H1 (cell line): ENCODE data around the gene PARD3. TPM values are rescaled to one million over a fixed set of nuclear protein-coding genes. Genes with fewer than 3 reads are reported as not detected.

Source experiments
- CTCF ChIA-PET: fragments of 300-600 bp; sonication (Branson Sonifier 250); formaldehyde crosslinking; loops from one replicate; lab custom pipeline; 2021; ENCODE audit not compliant: partially characterized antibody; lab: Charles Lee
- POLR2A ChIA-PET: fragments of 300-600 bp; sonication (Branson Sonifier 250); formaldehyde crosslinking; loops from one replicate; lab custom pipeline; 2021; ENCODE audit warnings: inconsistent platforms; ENCODE audit not compliant: partially characterized antibody; lab: Charles Lee
- DNase-seq, 2 experiments: peaks; one replicate each; pipeline versions ENCODE4 v3.0.0 to v3.0.0-alpha.2; 2010 to 2022; ENCODE audit warnings: low spot score in 2 of 2, low read depth in 1 of 2, mixed read lengths in 1 of 2
- FAIRE-seq: peaks from 2 replicates; lab custom pipeline; 2011; peaks lifted over from hg19 to GRCh38; lab: Jason Lieb, UNC
- H2AFZ ChIP-seq: 2 replicates; pipeline ENCODE4 v1.8.1; 2012; ENCODE audit warnings: low read length, inconsistent platforms
- H2AK5ac ChIP-seq: 2 replicates; pipeline ENCODE4 v1.6.1; 2013; ENCODE audit warnings: low read depth, low read length
- H2BK120ac ChIP-seq: replicated peaks from 2 replicates; pipeline ENCODE3; 2013; ENCODE audit warnings: low read depth, low read length, inconsistent platforms
- H2BK12ac ChIP-seq: 2 replicates; pipeline ENCODE4 v1.6.1; 2013; ENCODE audit warnings: low read depth, low read length
- H2BK15ac ChIP-seq: 2 replicates; pipeline ENCODE4 v1.6.1; 2013; ENCODE audit warnings: low read length
- H2BK20ac ChIP-seq: 2 replicates; pipeline ENCODE4 v1.6.1; 2013; ENCODE audit warnings: low read length
- H2BK5ac ChIP-seq: 2 replicates; pipeline ENCODE4 v1.6.1; 2013; ENCODE audit warnings: low read depth, low read length
- H3K14ac ChIP-seq: 2 replicates; pipeline ENCODE4 v1.6.1; 2013; ENCODE audit warnings: inconsistent platforms; ENCODE audit not compliant: insufficient read length
- H3K18ac ChIP-seq: 2 replicates; pipeline ENCODE4 v1.6.1; 2013; ENCODE audit warnings: low read length; ENCODE audit errors: extremely low read depth
- H3K23ac ChIP-seq: 2 replicates; pipeline ENCODE4 v1.6.1; 2013; ENCODE audit warnings: inconsistent platforms; ENCODE audit not compliant: insufficient read length
- H3K23me2 ChIP-seq: 2 replicates; pipeline ENCODE4 v1.6.1; 2013; ENCODE audit warnings: low read depth, low read length
- H3K27ac ChIP-seq: 2 replicates; pipeline ENCODE4 v1.6.1; 2011; ENCODE audit warnings: low read depth, low read length, inconsistent platforms
- H3K27me3 ChIP-seq, 4 experiments: replicated peaks in 1 of 4; 1 replicate in 1 of 4; 2 replicates in 3 of 4; pipeline versions ENCODE4 v1.6.1 to v1.8.1; 2011 to 2013; ENCODE audit warnings: low read length in 3 of 4, mild to moderate bottlenecking in 3 of 4, inconsistent platforms in 2 of 4, mixed read lengths in 2 of 4, moderate library complexity in 1 of 4; ENCODE audit not compliant: control insufficient read depth in 3 of 4, insufficient read depth in 3 of 4; ENCODE audit errors: extremely low read depth in 1 of 4
- H3K36me3 ChIP-seq, 4 experiments: 2 replicates each; pipeline versions ENCODE4 v1.6.1 to v1.8.1; 2011 to 2013; ENCODE audit warnings: mild to moderate bottlenecking in 4 of 4, low read length in 3 of 4, moderate library complexity in 2 of 4, control low read depth in 1 of 4, inconsistent platforms in 1 of 4; ENCODE audit not compliant: insufficient read depth in 4 of 4, control insufficient read depth in 2 of 4
- H3K4ac ChIP-seq: replicated peaks from 2 replicates; pipeline ENCODE3; 2013; ENCODE audit warnings: low read length, low read depth, mixed read lengths, inconsistent platforms; ENCODE audit not compliant: insufficient read length
- H3K4me1 ChIP-seq, 4 experiments: replicated peaks in 1 of 4; 1 replicate in 1 of 4; 2 replicates in 3 of 4; pipeline versions ENCODE4 v1.6.1 to v1.8.1; 2011 to 2013; ENCODE audit warnings: low read length in 3 of 4, inconsistent platforms in 2 of 4, mixed read lengths in 1 of 4; ENCODE audit not compliant: insufficient read depth in 4 of 4, control insufficient read depth in 3 of 4
- H3K4me2 ChIP-seq, 2 experiments: 2 replicates each; pipeline versions ENCODE4 v1.6.1 to v1.8.1; 2011 to 2013; ENCODE audit warnings: low read depth in 2 of 2, low read length in 2 of 2, control low read depth in 1 of 2, inconsistent platforms in 1 of 2, mild to moderate bottlenecking in 1 of 2; ENCODE audit not compliant: insufficient read depth in 1 of 2
- H3K4me3 ChIP-seq, 4 experiments: fragments of 200-600, 300-600 bp in 1 of 4; sonication (generic), shearing (Covaris generic), sonication (Bioruptor Twin) in 1 of 4; 2 replicates each; pipeline versions ENCODE4 v1.5.1 to v1.8.1; 2011 to 2016; ENCODE audit warnings: low read length in 4 of 4, low read depth in 3 of 4, control low read depth in 2 of 4, inconsistent platforms in 2 of 4, mild to moderate bottlenecking in 2 of 4, mixed read lengths in 1 of 4, moderate library complexity in 1 of 4; ENCODE audit not compliant: insufficient read depth in 2 of 4; ENCODE audit errors: extremely low read depth in 1 of 4
- H3K56ac ChIP-seq: replicated peaks from 2 replicates; pipeline ENCODE3; 2013; ENCODE audit warnings: low read depth, mild to moderate bottlenecking, mixed read lengths, low read length, inconsistent platforms; ENCODE audit not compliant: insufficient read length
- H3K79me1 ChIP-seq: 2 replicates; pipeline ENCODE4 v1.6.1; 2013; ENCODE audit warnings: low read depth, low read length, control low read depth
- H3K79me2 ChIP-seq, 2 experiments: 2 replicates each; pipeline versions ENCODE4 v1.6.1 to v1.8.1; 2012 to 2013; ENCODE audit warnings: low read length in 2 of 2, mild to moderate bottlenecking in 2 of 2, inconsistent platforms in 1 of 2; ENCODE audit not compliant: insufficient read depth in 2 of 2, control insufficient read depth in 1 of 2
- H3K9ac ChIP-seq, 4 experiments: replicated peaks in 1 of 4; 1 replicate in 1 of 4; 2 replicates in 3 of 4; pipeline versions ENCODE4 v1.6.1 to v1.8.1; 2011 to 2013; ENCODE audit warnings: low read depth in 3 of 4, low read length in 3 of 4, control low read depth in 2 of 4, mild to moderate bottlenecking in 2 of 4, moderate library complexity in 2 of 4, inconsistent platforms in 1 of 4; ENCODE audit errors: extremely low read depth in 1 of 4
- H3K9me3 ChIP-seq, 2 experiments: 2 replicates each; pipeline versions ENCODE4 v1.6.1 to v1.8.1; 2012 to 2013; ENCODE audit warnings: mild to moderate bottlenecking in 2 of 2, moderate library complexity in 2 of 2, control low read depth in 1 of 2, inconsistent platforms in 1 of 2, low read depth in 1 of 2, low read length in 1 of 2, mixed read lengths in 1 of 2; ENCODE audit not compliant: insufficient read depth in 2 of 2
- H4K20me1 ChIP-seq, 2 experiments: replicated peaks in 1 of 2; 2 replicates each; pipeline versions ENCODE3 to v1.8.1; 2011 to 2013; ENCODE audit warnings: inconsistent platforms in 2 of 2, low read length in 2 of 2, mild to moderate bottlenecking in 1 of 2; ENCODE audit not compliant: insufficient read depth in 2 of 2, control insufficient read depth in 1 of 2
- H4K5ac ChIP-seq: 2 replicates; pipeline ENCODE4 v1.6.1; 2013; ENCODE audit warnings: low read length, low read depth, mixed read lengths, inconsistent platforms; ENCODE audit not compliant: insufficient read length
- H4K8ac ChIP-seq: 2 replicates; pipeline ENCODE4 v1.8.0; 2013; ENCODE audit warnings: mild to moderate bottlenecking, moderate library complexity, low read length, inconsistent platforms; ENCODE audit not compliant: insufficient read depth; ENCODE audit errors: extremely low read depth
- H4K91ac ChIP-seq: replicated peaks from 2 replicates; pipeline ENCODE3; 2013; ENCODE audit warnings: low read length, mixed read lengths, inconsistent platforms; ENCODE audit not compliant: insufficient read length
- BCL11A ChIP-seq, 2 experiments: IDR thresholded peaks; one replicate each; pipeline ENCODE4 v1.6.1; 2011; ENCODE audit warnings: low read depth in 2 of 2, low read length in 2 of 2, mild to moderate bottlenecking in 2 of 2
- CBX8 ChIP-seq: fragments of 300-800, 300-1000 bp; sonication (generic); IDR thresholded peaks from 2 replicates; pipeline ENCODE4 v1.7.1; 2016; ENCODE audit warnings: low read depth, low read length, borderline replicate concordance
- CHD2 ChIP-seq: IDR thresholded peaks from 2 replicates; pipeline ENCODE4 v1.6.1; 2012; ENCODE audit warnings: low read length, improper control_type of control experiment
- FOSL1 ChIP-seq: IDR thresholded peaks from 2 replicates; pipeline ENCODE4 v1.6.1; 2011; ENCODE audit warnings: mild to moderate bottlenecking, low read depth, low read length, moderate library complexity; ENCODE audit not compliant: insufficient read depth
- GABPA ChIP-seq: IDR thresholded peaks from 2 replicates; pipeline ENCODE4 v1.6.1; 2011; ENCODE audit warnings: mild to moderate bottlenecking, low read length, moderate library complexity, borderline replicate concordance; ENCODE audit not compliant: insufficient read depth
- NRF1 ChIP-seq: IDR thresholded peaks from 2 replicates; pipeline ENCODE4 v1.6.1; 2011; ENCODE audit warnings: mild to moderate bottlenecking, low read depth, low read length, improper control_type of control experiment
- RFX5 ChIP-seq: IDR thresholded peaks from 2 replicates; pipeline ENCODE4 v1.6.1; 2011; ENCODE audit warnings: low read depth, low read length, improper control_type of control experiment, borderline replicate concordance
- SP1 ChIP-seq: IDR thresholded peaks from 2 replicates; pipeline ENCODE4 v1.6.1; 2011; ENCODE audit warnings: low read depth, low read length
- SRF ChIP-seq: IDR thresholded peaks from 2 replicates; pipeline ENCODE4 v1.6.1; 2011; ENCODE audit warnings: mild to moderate bottlenecking, low read depth, low read length, moderate library complexity
- TAF1 ChIP-seq: IDR thresholded peaks from 2 replicates; pipeline ENCODE4 v1.6.1; 2011; ENCODE audit warnings: mild to moderate bottlenecking, low read depth, low read length
- TEAD4 ChIP-seq: IDR thresholded peaks from 2 replicates; pipeline ENCODE4 v1.6.1; 2012; ENCODE audit warnings: low read depth, low read length, inconsistent platforms, mixed read lengths
- WGBS, 2 experiments: shearing (Covaris generic) in 1 of 2; methylation state at CpG; one replicate each; pipeline versions ENCODE4 v1.1.6 to v1.1.7; 2013 to 2015; ENCODE audit warnings: low lambda C conversion rate in 2 of 2, mixed read lengths in 2 of 2, inconsistent platforms in 1 of 2, low coverage in 1 of 2, missing lambda C conversion rate in 1 of 2; ENCODE audit not compliant: insufficient replicate concordance in 2 of 2, insufficient coverage in 1 of 2, insufficient read length in 1 of 2; ENCODE audit errors: extremely low coverage in 1 of 2, missing lambda C conversion rate in 1 of 2; 5-methylcytosine and 5-hydroxymethylcytosine counted together
- polyA plus RNA-seq, 7 experiments: library from polyadenylated mRNA; depleted of rRNA in 3 of 7; stranded (reverse) in 5 of 7; unstranded in 2 of 7; fragments of >200 nt in 5 of 7; fragments of 200-250 nt in 2 of 7; gene quantifications; 1 replicate in 5 of 7; 2 replicates in 1 of 7; 4 replicates in 1 of 7; pipeline versions ENCODE4 v1.2.1 to v1.2.3, GENCODE V29; 2011 to 2013; ENCODE audit warnings: missing spikeins in 2 of 7, mixed read lengths in 2 of 7
- total RNA-seq: library from RNA; stranded (reverse); fragmentation: NEBNext Ultra II Directional; extraction: Animal tissue kit (Norgen Biotek cat#: 25700); gene quantifications from 2 replicates; pipeline ENCODE4 v1.2.1, GENCODE V29; 2021
- TF ChIP-seq, protein P1 (sequence below): IDR thresholded peaks from 2 replicates; pipeline ENCODE4 v1.6.1; 2012; ENCODE audit warnings: inconsistent platforms

PARD3 gene
- total and polyA plus RNA-seq, 2 of the 8 experiments (the other 6 are each of a cell fraction or from before 2014, with no cell fraction given): 19.7 to 49.1 TPM

DNA sequence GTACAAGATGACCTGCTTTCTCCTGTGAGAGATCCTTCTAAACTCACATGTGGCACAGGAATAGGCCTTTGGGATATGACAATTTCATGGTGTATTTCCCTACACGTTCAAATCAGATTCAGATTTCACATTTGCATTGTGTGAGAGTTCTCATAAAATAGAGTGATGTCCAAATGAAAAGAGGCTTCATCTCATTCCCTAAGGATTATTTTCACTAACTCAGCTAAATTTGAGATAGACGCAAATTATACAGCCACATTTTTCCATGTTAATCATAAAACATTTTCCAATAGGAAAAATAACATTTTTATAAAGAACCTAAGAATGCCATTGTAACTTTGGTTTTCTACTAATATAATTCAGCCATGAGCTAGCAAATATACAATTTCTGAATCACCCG lies 35.5 kb upstream of the PARD3 start:
- no peak overlapping the region for H2AK5ac ChIP-seq
- POLR2A ChIA-PET: interaction anchor here (0.6 kb wide), 1 partner anchor 661 kb away, joined by 3 read pairs; no protein-coding TSS in a partner anchor
- H2BK20ac ChIP-seq: no peak overlapping the region
- H3K56ac ChIP-seq: no peak overlapping the region
- H3K23ac ChIP-seq: no peak overlapping the region
- CTCF ChIA-PET: interaction anchor here (1.2 kb wide), 1 partner anchor 194 kb away, joined by 3 read pairs; no protein-coding TSS in a partner anchor
- H3K9me3 ChIP-seq: no peaks in the 10 kb centered on the region
- H4K91ac ChIP-seq: no peak overlapping the region
- no peaks in the 10 kb centered on the region for H3K79me1 ChIP-seq
- H3K14ac ChIP-seq: no peak overlapping the region
- no peaks in the 10 kb centered on the region for H3K36me3 ChIP-seq
- H3K4me3 ChIP-seq: no peak overlapping the region
- H4K5ac ChIP-seq: no peak overlapping the region
- no peak overlapping the region for H2BK15ac ChIP-seq
- no peak overlapping the region for H2BK12ac ChIP-seq
- H3K23me2 ChIP-seq: no peaks in the 10 kb centered on the region
- no peak overlapping the region for H3K9ac ChIP-seq
- DNase-seq: no peak
- no peaks in the 10 kb centered on the region for H3K79me2 ChIP-seq
- FAIRE-seq: no peak
- peaks cover 0 to 2% (median 0%) of the 10 kb centered on the region in 4 experiments; a peak in 1 of 7 replicates for H3K4me1 ChIP-seq
- 78% methylated on average over 3 of the region's 3 CpGs; no CpG with 5 or more reads in 1 of the 2 experiments for WGBS, 2 experiments
- H3K27me3 ChIP-seq: no peaks in the 10 kb centered on the region
- H2AFZ ChIP-seq: no peak overlapping the region
- H4K20me1 ChIP-seq: no peaks in the 10 kb centered on the region
- H2BK120ac ChIP-seq: no peak overlapping the region
- no peak overlapping the region for H4K8ac ChIP-seq
- H3K27ac ChIP-seq: no peak overlapping the region
- H3K4ac ChIP-seq: no peak overlapping the region
- H3K4me2 ChIP-seq: no peak overlapping the region
- no peak overlapping the region for H2BK5ac ChIP-seq
- no peak overlapping the region for H3K18ac ChIP-seq
- no peak for TF ChIP-seq GABPA
- no peak for TF ChIP-seq NRF1
- TF ChIP-seq FOSL1: no peak
- TF ChIP-seq SP1: no peak
- TF ChIP-seq RFX5: no peak
- TF ChIP-seq TAF1: no peak
- TF ChIP-seq CBX8: no peak
- no peak for TF ChIP-seq BCL11A (IDR thresholded peaks at IDR 0.05; ENCODE audit: low read depth in 2 of 2, low read length in 2 of 2)
- no peak for TF ChIP-seq SRF
- TF ChIP-seq TEAD4: no peak
- no peak for TF ChIP-seq CHD2
- TF ChIP-seq, protein P1, sequence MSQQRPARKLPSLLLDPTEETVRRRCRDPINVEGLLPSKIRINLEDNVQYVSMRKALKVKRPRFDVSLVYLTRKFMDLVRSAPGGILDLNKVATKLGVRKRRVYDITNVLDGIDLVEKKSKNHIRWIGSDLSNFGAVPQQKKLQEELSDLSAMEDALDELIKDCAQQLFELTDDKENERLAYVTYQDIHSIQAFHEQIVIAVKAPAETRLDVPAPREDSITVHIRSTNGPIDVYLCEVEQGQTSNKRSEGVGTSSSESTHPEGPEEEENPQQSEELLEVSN: no peak
